ENCODE measurements around the gene UNC5B. TPM values are rescaled to one million over a fixed set of nuclear protein-coding genes. Genes with fewer than 3 reads are reported as not detected.

Gene UNC5B
- total RNA-seq, 4 donors from 2014 or later: 2.2 to 3.7 (median 3.2) TPM

- Histone ChIP-seq H3K4me3 (no peak overlapping the region), H3K4me1 (peaks cover 0 to 18% (median 10%) of the 10 kb centered on the region in 3 donors), H3K27ac (no peak overlapping the region), H3K27me3 (no peaks in the 10 kb centered on the region), H3K9me3 (no peaks in the 10 kb centered on the region), H3K36me3 (peaks cover 0 to 44% of the 10 kb centered on the region in 2 donors)
- TF ChIP-seq POLR2A (IDR thresholded peaks at IDR 0.05): no peak
- no peak for TF ChIP-seq EP300 (IDR thresholded peaks at IDR 0.05)
- no peak for TF ChIP-seq POLR2AphosphoS5 (IDR thresholded peaks at IDR 0.05)
- TF ChIP-seq, protein P1, sequence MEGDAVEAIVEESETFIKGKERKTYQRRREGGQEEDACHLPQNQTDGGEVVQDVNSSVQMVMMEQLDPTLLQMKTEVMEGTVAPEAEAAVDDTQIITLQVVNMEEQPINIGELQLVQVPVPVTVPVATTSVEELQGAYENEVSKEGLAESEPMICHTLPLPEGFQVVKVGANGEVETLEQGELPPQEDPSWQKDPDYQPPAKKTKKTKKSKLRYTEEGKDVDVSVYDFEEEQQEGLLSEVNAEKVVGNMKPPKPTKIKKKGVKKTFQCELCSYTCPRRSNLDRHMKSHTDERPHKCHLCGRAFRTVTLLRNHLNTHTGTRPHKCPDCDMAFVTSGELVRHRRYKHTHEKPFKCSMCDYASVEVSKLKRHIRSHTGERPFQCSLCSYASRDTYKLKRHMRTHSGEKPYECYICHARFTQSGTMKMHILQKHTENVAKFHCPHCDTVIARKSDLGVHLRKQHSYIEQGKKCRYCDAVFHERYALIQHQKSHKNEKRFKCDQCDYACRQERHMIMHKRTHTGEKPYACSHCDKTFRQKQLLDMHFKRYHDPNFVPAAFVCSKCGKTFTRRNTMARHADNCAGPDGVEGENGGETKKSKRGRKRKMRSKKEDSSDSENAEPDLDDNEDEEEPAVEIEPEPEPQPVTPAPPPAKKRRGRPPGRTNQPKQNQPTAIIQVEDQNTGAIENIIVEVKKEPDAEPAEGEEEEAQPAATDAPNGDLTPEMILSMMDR (IDR thresholded peaks at IDR 0.05): no peak
- 80 to 100% methylated on average over 2 of the region's 10 CpGs for WGBS, 2 donors (ENCODE audit: low coverage in 1 of 2)
- no peak for ATAC-seq
Measured at GRCh38 chr10:71339796-71340589, 127.6 kb downstream of the UNC5B start.

DNA sequence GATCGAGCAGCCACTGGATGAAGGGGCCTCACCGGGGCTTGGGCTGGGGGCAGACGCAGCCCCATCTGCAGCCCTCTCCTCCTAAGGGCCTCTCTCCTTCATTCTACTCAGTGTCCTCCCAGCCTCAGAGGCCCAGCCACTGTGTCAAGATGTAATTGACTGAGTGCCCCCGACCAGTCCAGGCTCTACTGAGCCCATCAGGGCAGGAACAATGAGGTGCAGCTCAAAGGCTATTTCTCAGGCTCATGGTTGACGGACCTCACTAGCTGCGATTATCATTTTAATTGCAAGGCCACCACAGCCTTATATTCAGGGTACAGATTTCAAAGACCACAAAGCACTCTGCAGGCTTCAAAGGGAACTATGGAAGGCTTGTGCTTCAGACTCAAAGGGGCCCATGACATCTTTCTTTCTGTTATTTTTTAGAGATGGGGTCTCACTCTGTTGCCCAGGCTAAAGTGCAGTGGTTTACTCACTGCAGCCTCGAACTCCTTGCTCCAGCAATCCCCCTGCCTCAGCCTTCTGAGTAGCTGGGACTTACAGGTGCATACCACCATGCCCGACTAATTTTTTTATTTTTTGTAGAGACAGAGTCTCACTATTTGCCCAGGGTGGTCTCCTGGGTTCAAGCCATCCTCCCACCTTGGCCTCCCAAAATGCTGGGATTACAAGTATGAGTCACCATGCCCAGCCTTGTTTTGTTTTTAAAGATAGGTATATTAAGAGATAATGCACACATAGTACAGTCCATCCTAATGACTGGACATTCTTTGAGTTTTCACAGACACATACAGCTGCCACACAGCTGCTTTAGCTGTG lies 130.4 kb downstream of the UNC5B start:
- ATAC-seq: no peak
- 81 to 92% methylated on average over 5 to 6 of the region's 8 CpGs for WGBS, 2 donors (ENCODE audit: low coverage in 1 of 2)
- no peaks in the 10 kb centered on the region for H3K9me3 ChIP-seq
- TF ChIP-seq EP300 (IDR thresholded peaks at IDR 0.05) (no peak), POLR2A (IDR thresholded peaks at IDR 0.05) (no peak), POLR2AphosphoS5 (IDR thresholded peaks at IDR 0.05) (no peak)
- TF ChIP-seq, protein P1 (IDR thresholded peaks at IDR 0.05): no peak
- H3K36me3 ChIP-seq: peaks cover 0 to 39% of the 10 kb centered on the region in 2 donors
- H3K4me1 ChIP-seq: peaks cover 0 to 18% (median 10%) of the 10 kb centered on the region in 3 donors
- no peak overlapping the region for H3K4me3 ChIP-seq
- H3K27ac ChIP-seq: no peak overlapping the region
- H3K27me3 ChIP-seq: no peaks in the 10 kb centered on the region

GRCh38 chr10:71343392-71343773 lies 131.0 kb downstream of the UNC5B start:
- no peaks in the 10 kb centered on the region for H3K27me3 ChIP-seq
- peaks cover 0 to 18% (median 10%) of the 10 kb centered on the region in 3 donors for H3K4me1 ChIP-seq
- no peak overlapping the region for H3K4me3 ChIP-seq
- WGBS, 2 donors (ENCODE audit: low coverage in 1 of 2): 91 to 94% methylated on average over 4 to 5 of the region's 5 CpGs
- no peaks in the 10 kb centered on the region for H3K9me3 ChIP-seq
- peaks cover 0 to 39% of the 10 kb centered on the region in 2 donors for H3K36me3 ChIP-seq
- ATAC-seq: no peak
- no peak for TF ChIP-seq POLR2AphosphoS5 (IDR thresholded peaks at IDR 0.05)
- no peak for TF ChIP-seq POLR2A (IDR thresholded peaks at IDR 0.05)
- TF ChIP-seq, protein P1 (IDR thresholded peaks at IDR 0.05): no peak
- TF ChIP-seq EP300 (IDR thresholded peaks at IDR 0.05): no peak
- no peak overlapping the region for H3K27ac ChIP-seq

DNA sequence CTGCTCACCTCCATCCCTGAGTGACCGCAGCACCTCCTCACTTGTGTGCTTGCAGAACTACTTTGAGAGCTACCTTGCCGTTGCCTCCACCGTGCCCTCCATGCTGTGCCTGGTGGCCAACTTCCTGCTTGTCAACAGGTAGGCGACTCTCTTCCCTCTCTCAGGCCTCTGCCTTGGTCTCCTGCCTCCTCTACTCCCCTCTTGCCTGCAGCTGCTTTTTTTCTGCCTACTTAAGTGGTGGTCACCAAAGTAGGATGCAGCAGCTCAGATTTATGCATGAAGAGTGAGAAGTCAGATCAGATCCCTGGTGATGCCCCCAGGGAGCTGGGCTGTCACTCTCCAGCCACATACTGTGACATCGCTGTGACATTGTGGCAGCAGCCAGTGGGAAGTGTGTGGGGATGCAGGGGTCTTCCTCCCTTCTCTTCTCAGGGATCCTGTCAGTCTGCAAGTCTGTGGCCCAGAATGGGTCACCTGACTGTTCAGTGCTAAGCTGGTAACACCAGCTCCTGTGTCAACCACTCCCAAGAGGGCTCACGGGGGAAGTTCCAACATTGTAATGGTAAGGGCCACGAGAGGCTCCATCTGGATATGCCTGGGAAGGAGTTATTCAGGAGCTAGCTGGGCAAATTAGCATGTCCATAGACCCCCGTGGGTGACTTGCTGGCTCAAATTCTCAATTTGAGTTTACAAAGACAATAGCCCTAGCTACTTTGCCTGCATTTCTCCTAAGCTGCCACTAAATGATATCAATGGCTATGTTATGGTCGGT lies 132.0 kb downstream of the UNC5B start:
- no peak for TF ChIP-seq EP300 (IDR thresholded peaks at IDR 0.05)
- TF ChIP-seq POLR2A (IDR thresholded peaks at IDR 0.05): no peak
- no peak for TF ChIP-seq POLR2AphosphoS5 (IDR thresholded peaks at IDR 0.05)
- TF ChIP-seq, protein P1 (IDR thresholded peaks at IDR 0.05): no peak
- no peaks in the 10 kb centered on the region for H3K9me3 ChIP-seq
- H3K4me3 ChIP-seq: no peak overlapping the region
- no peak for ATAC-seq
- H3K27me3 ChIP-seq: no peaks in the 10 kb centered on the region
- H3K4me1 ChIP-seq: peaks cover 0 to 18% (median 10%) of the 10 kb centered on the region in 3 donors
- peaks cover 0 to 31% of the 10 kb centered on the region in 2 donors for H3K36me3 ChIP-seq
- 88 to 94% methylated on average over 4 to 5 of the region's 9 CpGs for WGBS, 2 donors (ENCODE audit: low coverage in 1 of 2)
- no peak overlapping the region for H3K27ac ChIP-seq

Data from gastroesophageal sphincter (tissue), 4 donors.